ENCODE data around the gene CEP112.

DNA sequence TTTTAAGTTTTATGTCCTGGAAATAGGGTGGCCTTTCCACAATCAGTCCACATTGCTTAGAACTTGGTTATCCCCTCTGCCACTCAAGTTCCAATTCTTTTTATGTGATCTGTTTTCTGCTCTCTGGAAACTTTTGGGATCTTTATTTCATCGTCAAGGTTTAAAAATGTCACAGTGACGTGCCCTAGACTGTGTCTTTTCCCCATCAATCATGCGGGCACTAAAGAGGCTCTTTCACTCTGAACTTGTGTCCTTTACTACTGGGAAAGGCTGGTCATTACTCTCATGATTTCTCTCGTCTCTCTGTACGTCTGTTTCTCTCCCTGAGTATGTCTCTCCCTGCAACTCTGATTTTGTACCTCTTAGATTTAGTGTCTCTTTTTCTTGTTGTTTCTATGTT lies 440.7 kb downstream of the CEP112 start:
- TF ChIP-seq, protein P1, sequence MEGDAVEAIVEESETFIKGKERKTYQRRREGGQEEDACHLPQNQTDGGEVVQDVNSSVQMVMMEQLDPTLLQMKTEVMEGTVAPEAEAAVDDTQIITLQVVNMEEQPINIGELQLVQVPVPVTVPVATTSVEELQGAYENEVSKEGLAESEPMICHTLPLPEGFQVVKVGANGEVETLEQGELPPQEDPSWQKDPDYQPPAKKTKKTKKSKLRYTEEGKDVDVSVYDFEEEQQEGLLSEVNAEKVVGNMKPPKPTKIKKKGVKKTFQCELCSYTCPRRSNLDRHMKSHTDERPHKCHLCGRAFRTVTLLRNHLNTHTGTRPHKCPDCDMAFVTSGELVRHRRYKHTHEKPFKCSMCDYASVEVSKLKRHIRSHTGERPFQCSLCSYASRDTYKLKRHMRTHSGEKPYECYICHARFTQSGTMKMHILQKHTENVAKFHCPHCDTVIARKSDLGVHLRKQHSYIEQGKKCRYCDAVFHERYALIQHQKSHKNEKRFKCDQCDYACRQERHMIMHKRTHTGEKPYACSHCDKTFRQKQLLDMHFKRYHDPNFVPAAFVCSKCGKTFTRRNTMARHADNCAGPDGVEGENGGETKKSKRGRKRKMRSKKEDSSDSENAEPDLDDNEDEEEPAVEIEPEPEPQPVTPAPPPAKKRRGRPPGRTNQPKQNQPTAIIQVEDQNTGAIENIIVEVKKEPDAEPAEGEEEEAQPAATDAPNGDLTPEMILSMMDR (IDR thresholded peaks at IDR 0.05): no peak
- no peak for TF ChIP-seq POLR2A (IDR thresholded peaks at IDR 0.05)
